SK-N-MC (cell line): ENCODE measurements around the gene OR5C1.

ENCODE experiments used
- EZH2 ChIP-seq: fragments of 200-600 bp; sonication (generic); IDR thresholded peaks from one replicate; pipeline ENCODE4 v1.6.1; 2017; ENCODE audit warnings: antibody characterized with exemption
- POLR2AphosphoS5 ChIP-seq: IDR thresholded peaks from 2 replicates; pipeline ENCODE4 v1.6.1; 2012; ENCODE audit warnings: mild to moderate bottlenecking, low read depth, low read length, borderline replicate concordance

- no peak for TF ChIP-seq POLR2AphosphoS5
- no peak for TF ChIP-seq EZH2
These were observed 718 bp downstream of the OR5C1 start for GRCh38 chr9:122789256-122790046.
